ENCODE measurements around the gene PSTPIP1. TPM values are rescaled to one million over a fixed set of nuclear protein-coding genes. Genes with fewer than 3 reads are reported as not detected.

PSTPIP1 gene
- polyA plus RNA-seq, 1 donor (not counting 4 experiments of a cell fraction or from before 2014, with no cell fraction given), result 9.6 TPM

- TF ChIP-seq CTCF (optimal IDR thresholded peaks at IDR 0.05 in 1 of 3, IDR thresholded peaks at IDR 0.05 in 1 of 3, conservative IDR thresholded peaks at IDR 0.05 in 1 of 3; ENCODE audit: extremely low read depth in 1 of 3, insufficient read depth in 2 of 3, low read length in 3 of 3) (no peak), EZH2 (IDR thresholded peaks at IDR 0.05; ENCODE audit: low read length) (no peak)
- Histone ChIP-seq H4K20me1 (ENCODE audit: control insufficient read depth, extremely low read depth, insufficient read depth, low read length) (no peaks in the 10 kb centered on the region), H2AFZ (ENCODE audit: control insufficient read depth, low read length) (no peak overlapping the region), H3K27me3 (ENCODE audit: control insufficient read depth, extremely low read depth, insufficient read depth, low read length) (no peaks in the 10 kb centered on the region), H3K79me2 (ENCODE audit: control insufficient read depth, insufficient read depth, low read length) (no peaks in the 10 kb centered on the region), H3K4me3 (ENCODE audit: control insufficient read depth in 2 of 3, extremely low read depth in 1 of 3, insufficient read depth in 2 of 3, low read depth in 1 of 3, low read length in 3 of 3) (no peak overlapping the region), H3K27ac (ENCODE audit: control insufficient read depth, insufficient read depth, low read length) (no peak overlapping the region), H3K36me3 (ENCODE audit: control insufficient read depth in 2 of 2, extremely low read depth in 1 of 2, insufficient read depth in 2 of 2, low read length in 2 of 2) (peaks cover 7 to 14% of the 10 kb centered on the region in 2 experiments), H3K4me1 (ENCODE audit: control insufficient read depth, extremely low read depth, insufficient read depth, low read length) (no peaks in the 10 kb centered on the region), H3K9ac (ENCODE audit: control insufficient read depth, extremely low read depth, insufficient read depth, low read length) (no peak overlapping the region), H3K9me1 (ENCODE audit: control insufficient read depth, extremely low read depth, insufficient read depth, low read length) (peaks cover 2% of the 10 kb centered on the region), H3K9me3 (ENCODE audit: control insufficient read depth, low read depth, low read length) (no peaks in the 10 kb centered on the region), H3K4me2 (ENCODE audit: control insufficient read depth, extremely low read depth, insufficient read depth, low read depth, low read length) (no peak overlapping the region)
- dilution Hi-C loops (cut with MboI; ENCODE audit: extremely low pct_ligation_motif_present, low sequenced_read_pairs), result no loop called here
- FAIRE-seq, result no peak
- DNase-seq (ENCODE audit: low read depth, low spot score), result no peak
Observed at GRCh38 chr15:77042955-77043920, 48.3 kb downstream of the PSTPIP1 start.

GRCh38 chr15:77044228-77045042 is 49.5 kb downstream of the PSTPIP1 start:
- dilution Hi-C loops (cut with MboI; ENCODE audit: extremely low pct_ligation_motif_present, low sequenced_read_pairs), result no loop called here
- Histone ChIP-seq H3K4me2 (ENCODE audit: control insufficient read depth, extremely low read depth, insufficient read depth, low read depth, low read length) (no peak overlapping the region), H3K79me2 (ENCODE audit: control insufficient read depth, insufficient read depth, low read length) (no peaks in the 10 kb centered on the region), H3K36me3 (ENCODE audit: control insufficient read depth in 2 of 2, extremely low read depth in 1 of 2, insufficient read depth in 2 of 2, low read length in 2 of 2) (peaks cover 7 to 14% of the 10 kb centered on the region in 2 experiments), H3K4me1 (ENCODE audit: control insufficient read depth, extremely low read depth, insufficient read depth, low read length) (no peaks in the 10 kb centered on the region), H3K27ac (ENCODE audit: control insufficient read depth, insufficient read depth, low read length) (no peak overlapping the region), H3K9ac (ENCODE audit: control insufficient read depth, extremely low read depth, insufficient read depth, low read length) (no peak overlapping the region), H3K4me3 (ENCODE audit: control insufficient read depth in 2 of 3, extremely low read depth in 1 of 3, insufficient read depth in 2 of 3, low read depth in 1 of 3, low read length in 3 of 3) (no peak overlapping the region), H4K20me1 (ENCODE audit: control insufficient read depth, extremely low read depth, insufficient read depth, low read length) (no peaks in the 10 kb centered on the region), H3K9me3 (ENCODE audit: control insufficient read depth, low read depth, low read length) (no peaks in the 10 kb centered on the region), H3K27me3 (ENCODE audit: control insufficient read depth, extremely low read depth, insufficient read depth, low read length) (no peaks in the 10 kb centered on the region), H2AFZ (ENCODE audit: control insufficient read depth, low read length) (no peak overlapping the region), H3K9me1 (ENCODE audit: control insufficient read depth, extremely low read depth, insufficient read depth, low read length) (peaks cover 2% of the 10 kb centered on the region)
- TF ChIP-seq CTCF (optimal IDR thresholded peaks at IDR 0.05 in 1 of 3, IDR thresholded peaks at IDR 0.05 in 1 of 3, conservative IDR thresholded peaks at IDR 0.05 in 1 of 3; ENCODE audit: extremely low read depth in 1 of 3, insufficient read depth in 2 of 3, low read length in 3 of 3) (no peak), EZH2 (IDR thresholded peaks at IDR 0.05; ENCODE audit: low read length) (no peak)
- DNase-seq (ENCODE audit: low read depth, low spot score), result no peak
- FAIRE-seq, result no peak
